ENCODE data around the gene HPN. TPM values are rescaled to one million over a fixed set of nuclear protein-coding genes. Genes with fewer than 3 reads are reported as not detected.
"Not testable (repeated sequence)": the region's sequence is repeated elsewhere in the genome, so short reads cannot be mapped to it uniquely, and the experiment has no call there.

The HPN gene
- total RNA-seq, 1 donor from 2014 or later: 0.07 TPM

DNA sequence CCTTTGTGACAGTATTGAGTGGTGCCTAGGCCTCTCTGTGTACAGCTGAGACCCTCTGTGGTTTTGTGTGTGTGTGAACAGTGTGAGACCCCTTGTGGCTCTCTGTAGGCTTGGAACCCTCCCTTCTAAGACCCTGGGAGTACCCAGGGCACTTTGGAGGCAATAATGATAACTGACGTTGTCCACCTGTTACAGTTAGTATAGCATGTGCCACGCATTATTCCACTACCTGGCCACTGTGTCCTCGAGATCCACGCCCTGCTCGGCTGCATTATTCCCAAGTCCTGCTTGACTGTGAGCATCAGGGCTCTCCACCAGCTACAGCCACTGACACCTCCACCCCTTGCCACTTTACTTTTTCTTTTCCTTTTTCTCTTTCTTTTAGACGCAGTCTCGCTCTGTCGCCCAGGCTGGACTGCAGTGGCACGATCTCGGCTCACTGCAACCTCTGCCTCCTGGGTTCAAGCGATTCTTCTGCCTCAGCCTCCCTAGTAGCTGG is 39.4 kb upstream of the HPN start:
- intact Hi-C loops (cut with micrococcal nuclease): loop anchor here (5.0 kb wide), 2 partner anchors 40 to 325 kb away; partner anchors contain the start of genes SCGB2B2, ZNF302 and ZNF792
- peaks cover 50% of the 10 kb centered on the region for H3K4me1 Mint-ChIP-seq (ENCODE audit: low read depth)
- H3K27me3 Mint-ChIP-seq (ENCODE audit: low read depth): no peaks in the 10 kb centered on the region
- H3K9me3 Mint-ChIP-seq: no peaks in the 10 kb centered on the region
- H3K36me3 Mint-ChIP-seq (ENCODE audit: low read depth): peaks cover 64% of the 10 kb centered on the region
- H3K4me3 Mint-ChIP-seq (ENCODE audit: low read depth): peak overlapping the region; percentile 99
- no peak for DNase-seq (ENCODE audit: low spot score)
- H3K27ac Mint-ChIP-seq: peak overlapping the region; percentile 85

DNA sequence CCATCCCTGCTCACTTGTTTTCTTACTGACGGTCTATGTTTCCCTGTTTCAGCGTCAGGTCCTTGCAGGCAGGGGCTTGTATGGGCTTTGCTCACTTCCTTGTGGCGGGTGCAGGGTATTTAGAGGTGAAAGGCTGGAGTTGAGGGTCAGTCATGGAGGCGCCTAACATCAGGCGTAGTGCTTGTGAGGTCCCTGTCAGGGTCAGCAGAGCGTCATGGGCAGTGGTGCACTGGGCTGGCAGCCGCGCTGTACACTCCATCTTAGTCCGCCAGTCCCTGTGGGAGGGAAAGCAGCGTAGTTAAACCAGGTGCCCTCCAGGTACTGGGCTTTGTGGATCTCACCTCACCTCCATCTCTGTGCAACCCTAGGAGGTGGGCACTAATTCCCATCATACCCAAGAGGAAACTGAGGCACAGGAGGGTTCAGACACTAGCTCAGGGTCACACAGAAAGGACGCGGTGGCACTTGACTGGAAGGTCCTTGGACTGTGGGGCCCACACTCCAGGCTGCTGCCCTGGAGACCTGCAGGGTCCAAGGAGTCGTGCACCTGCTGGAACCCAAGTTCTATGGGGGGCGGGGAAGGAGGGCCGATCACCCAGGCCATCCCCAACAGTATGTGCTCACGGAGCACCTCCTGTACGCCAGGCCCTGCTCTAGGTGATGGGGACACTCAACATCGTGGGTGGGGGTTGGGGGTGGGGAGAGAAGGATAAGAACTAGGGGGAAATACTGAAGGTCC is 36.8 kb upstream of the HPN start:
- H3K4me1 Mint-ChIP-seq (ENCODE audit: low read depth): peaks cover 35% of the 10 kb centered on the region
- no peak for DNase-seq (ENCODE audit: low spot score)
- no peak overlapping the region for H3K27ac Mint-ChIP-seq
- no peaks in the 10 kb centered on the region for H3K9me3 Mint-ChIP-seq
- no peaks in the 10 kb centered on the region for H3K27me3 Mint-ChIP-seq (ENCODE audit: low read depth)
- peaks cover 69% of the 10 kb centered on the region for H3K36me3 Mint-ChIP-seq (ENCODE audit: low read depth)
- H3K4me3 Mint-ChIP-seq (ENCODE audit: low read depth): peak overlapping the region; percentile 39
- intact Hi-C loops (cut with micrococcal nuclease): loop anchor here (5.0 kb wide), 2 partner anchors 42 to 327 kb away; partner anchors contain the start of genes SCGB2B2, ZNF302 and ZNF792

DNA sequence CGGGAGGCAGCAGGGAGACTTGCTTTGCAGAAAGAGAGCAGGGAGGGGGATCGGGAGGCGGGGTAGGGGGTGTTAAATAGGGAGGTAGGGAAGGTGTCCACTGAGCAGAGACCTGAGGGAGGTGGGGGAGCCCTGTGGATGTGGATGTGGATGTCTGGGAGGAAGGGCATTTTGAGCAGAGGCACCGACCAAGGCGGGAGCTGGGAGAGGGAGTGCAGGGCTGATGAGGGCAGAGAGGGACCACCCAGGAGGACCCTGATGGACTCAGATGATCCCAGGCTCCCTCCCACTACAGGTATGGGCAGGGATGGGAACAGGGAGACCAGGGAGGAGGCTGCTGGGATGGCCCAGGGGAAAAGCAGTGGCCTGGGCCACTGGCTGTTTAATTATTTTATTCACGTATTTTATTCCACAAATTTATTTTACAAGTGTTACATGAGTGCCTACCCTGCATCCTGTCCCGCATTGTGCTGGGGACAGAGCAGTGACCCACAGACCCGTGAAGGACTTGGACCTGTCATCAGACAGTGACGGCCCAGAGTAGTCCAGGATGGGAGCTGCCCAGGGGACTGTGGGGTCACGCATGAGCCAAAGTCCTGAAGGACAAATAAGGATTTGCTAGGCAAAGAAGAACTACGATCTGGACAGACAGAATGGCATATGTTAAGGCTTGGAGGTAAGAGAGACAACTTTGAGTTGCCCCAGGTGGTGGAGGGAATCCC is 36.1 kb upstream of the HPN start:
- Mint-ChIP-seq H3K27me3 (ENCODE audit: low read depth) (no peaks in the 10 kb centered on the region), H3K27ac (no peak overlapping the region), H3K36me3 (ENCODE audit: low read depth) (peaks cover 74% of the 10 kb centered on the region), H3K9me3 (no peaks in the 10 kb centered on the region), H3K4me3 (ENCODE audit: low read depth) (no peak overlapping the region), H3K4me1 (ENCODE audit: low read depth) (peaks cover 35% of the 10 kb centered on the region)
- DNase-seq (ENCODE audit: low spot score): no peak
- intact Hi-C loops (cut with micrococcal nuclease): no loop called here

DNA sequence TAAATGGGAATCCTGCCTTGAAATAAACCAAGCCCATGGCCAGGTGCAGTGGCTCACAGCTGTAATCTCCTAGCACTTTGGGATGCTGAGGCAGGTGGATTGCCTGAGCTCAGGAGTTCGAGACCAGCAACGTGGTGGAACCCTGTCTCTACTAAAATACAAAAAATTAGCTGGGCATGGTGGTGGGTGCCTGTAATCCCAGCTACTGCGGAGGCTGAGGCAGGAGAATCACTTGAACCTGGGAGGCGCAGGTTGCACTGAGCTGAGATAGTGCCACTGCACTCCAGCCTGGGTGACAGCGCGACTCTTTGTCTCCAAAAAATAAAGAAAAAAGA is 35.5 kb upstream of the HPN start:
- peaks cover 76% of the 10 kb centered on the region for H3K36me3 Mint-ChIP-seq (ENCODE audit: low read depth)
- H3K27me3 Mint-ChIP-seq (ENCODE audit: low read depth); H3K9me3 Mint-ChIP-seq; DNase-seq (ENCODE audit: low spot score); H3K27ac Mint-ChIP-seq; H3K4me3 Mint-ChIP-seq (ENCODE audit: low read depth); intact Hi-C loops (cut with micrococcal nuclease): not testable (repeated sequence)
- H3K4me1 Mint-ChIP-seq (ENCODE audit: low read depth): peaks cover 35% of the 10 kb centered on the region

DNA sequence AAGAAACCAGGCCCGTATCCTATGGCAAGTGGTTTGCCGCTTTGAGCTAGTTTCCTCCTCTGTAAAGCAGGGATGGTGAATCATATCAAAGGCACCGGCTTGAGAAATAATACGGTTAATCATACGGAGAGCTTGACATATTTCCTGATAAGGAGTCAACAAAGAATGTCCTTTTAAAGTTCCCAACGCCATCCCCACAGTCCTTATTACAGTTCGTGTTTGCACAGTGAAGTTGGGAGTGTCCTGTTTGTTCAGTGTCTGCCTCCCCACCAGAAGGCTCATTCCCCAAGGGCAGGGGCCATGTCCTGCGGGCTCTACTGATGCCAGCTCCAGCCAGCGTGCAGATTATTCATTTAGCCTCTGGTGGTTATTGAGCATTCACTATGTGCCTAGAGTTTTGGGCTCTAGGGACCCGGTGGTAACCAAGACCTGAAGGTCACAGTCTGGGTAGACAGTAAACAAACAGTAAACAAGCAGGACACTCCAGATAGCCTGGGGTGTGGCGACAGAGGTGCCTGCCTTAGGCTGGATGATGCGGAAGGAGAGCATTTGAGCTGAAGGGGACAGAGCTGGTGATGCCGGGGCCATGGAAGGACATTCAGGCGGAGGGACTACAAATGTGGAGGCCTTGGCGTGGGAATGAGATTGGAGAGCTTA is 35.1 kb upstream of the HPN start:
- Mint-ChIP-seq H3K36me3 (ENCODE audit: low read depth) (peaks cover 76% of the 10 kb centered on the region), H3K4me3 (ENCODE audit: low read depth) (no peak overlapping the region), H3K4me1 (ENCODE audit: low read depth) (peaks cover 33% of the 10 kb centered on the region), H3K27ac (no peak overlapping the region), H3K9me3 (no peaks in the 10 kb centered on the region), H3K27me3 (ENCODE audit: low read depth) (no peaks in the 10 kb centered on the region)
- no peak for DNase-seq (ENCODE audit: low spot score)
- intact Hi-C loops (cut with micrococcal nuclease): no loop called here

DNA sequence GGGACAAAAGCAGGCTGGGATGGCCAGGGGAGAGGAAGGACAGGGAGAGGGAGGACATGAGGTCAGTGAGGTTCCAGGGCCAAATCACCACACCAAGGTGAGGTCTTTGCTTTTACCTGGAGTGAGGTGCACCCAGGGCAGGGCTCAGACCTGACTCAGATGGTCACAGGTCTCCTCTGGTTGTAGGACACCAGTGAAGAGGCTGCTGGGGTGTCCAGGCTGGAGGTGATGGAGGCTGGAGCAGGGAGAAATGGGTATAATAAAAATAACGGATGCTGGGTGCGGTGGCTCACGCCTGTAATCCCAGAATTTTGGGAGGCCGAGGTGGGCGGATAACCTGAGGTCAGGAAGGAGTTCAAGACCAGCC is 34.5 kb upstream of the HPN start:
- no peaks in the 10 kb centered on the region for H3K27me3 Mint-ChIP-seq (ENCODE audit: low read depth)
- no peaks in the 10 kb centered on the region for H3K9me3 Mint-ChIP-seq
- no peak for DNase-seq (ENCODE audit: low spot score)
- intact Hi-C loops (cut with micrococcal nuclease): no loop called here
- peaks cover 72% of the 10 kb centered on the region for H3K36me3 Mint-ChIP-seq (ENCODE audit: low read depth)
- H3K4me3 Mint-ChIP-seq (ENCODE audit: low read depth): no peak overlapping the region
- peaks cover 30% of the 10 kb centered on the region for H3K4me1 Mint-ChIP-seq (ENCODE audit: low read depth)
- no peak overlapping the region for H3K27ac Mint-ChIP-seq

DNA sequence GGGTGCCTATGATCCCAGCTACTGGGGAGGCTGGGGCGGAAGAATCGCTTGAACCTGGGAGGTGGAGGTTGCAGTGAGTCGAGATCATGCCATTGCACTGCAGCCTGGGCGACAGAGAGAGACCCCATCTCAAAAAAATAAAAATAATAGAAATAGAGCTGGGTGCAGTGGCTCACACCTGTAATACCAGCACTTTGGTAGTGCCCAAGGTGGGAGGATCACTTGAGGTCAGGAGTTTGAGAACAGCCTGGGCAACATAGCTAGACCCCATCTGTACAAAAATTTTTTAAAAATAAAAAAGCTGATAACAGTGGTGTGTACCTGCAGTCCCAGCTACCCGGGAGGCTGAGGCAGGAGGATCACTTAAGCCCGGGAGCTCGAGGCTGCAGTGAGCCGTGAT is 34.1 kb upstream of the HPN start:
- DNase-seq (ENCODE audit: low spot score); H3K27me3 Mint-ChIP-seq (ENCODE audit: low read depth); H3K27ac Mint-ChIP-seq; intact Hi-C loops (cut with micrococcal nuclease); H3K9me3 Mint-ChIP-seq; H3K4me3 Mint-ChIP-seq (ENCODE audit: low read depth): not testable (repeated sequence)
- Mint-ChIP-seq H3K36me3 (ENCODE audit: low read depth) (peaks cover 72% of the 10 kb centered on the region), H3K4me1 (ENCODE audit: low read depth) (peaks cover 31% of the 10 kb centered on the region)

DNA sequence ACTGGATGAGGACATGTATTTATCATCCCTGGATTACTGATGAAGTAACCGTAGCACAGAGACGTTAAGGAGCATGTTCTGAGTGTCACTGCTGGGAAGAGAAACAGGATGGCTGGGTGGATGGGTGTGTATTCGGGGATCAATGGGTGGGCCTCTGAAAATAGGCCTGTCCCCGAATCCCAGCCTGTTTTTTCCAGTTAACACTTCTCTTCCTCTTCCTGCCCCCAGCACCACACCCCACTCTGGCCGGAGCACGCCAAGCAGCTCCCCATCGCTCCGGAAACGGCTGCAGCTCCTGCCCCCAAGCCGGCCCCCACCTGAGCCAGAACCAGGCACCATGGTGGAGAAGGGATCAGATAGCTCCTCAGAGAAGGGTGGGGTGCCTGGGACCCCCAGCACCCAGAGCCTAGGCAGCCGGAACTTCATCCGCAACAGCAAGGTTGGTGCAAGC is 32.6 kb upstream of the HPN start:
- no peak overlapping the region for H3K27ac Mint-ChIP-seq
- H3K4me3 Mint-ChIP-seq (ENCODE audit: low read depth): no peak overlapping the region
- peaks cover 32% of the 10 kb centered on the region for H3K4me1 Mint-ChIP-seq (ENCODE audit: low read depth)
- DNase-seq (ENCODE audit: low spot score): no peak
- H3K27me3 Mint-ChIP-seq (ENCODE audit: low read depth): no peaks in the 10 kb centered on the region
- intact Hi-C loops (cut with micrococcal nuclease): no loop called here
- H3K36me3 Mint-ChIP-seq (ENCODE audit: low read depth): peaks cover 73% of the 10 kb centered on the region
- H3K9me3 Mint-ChIP-seq: no peaks in the 10 kb centered on the region

DNA sequence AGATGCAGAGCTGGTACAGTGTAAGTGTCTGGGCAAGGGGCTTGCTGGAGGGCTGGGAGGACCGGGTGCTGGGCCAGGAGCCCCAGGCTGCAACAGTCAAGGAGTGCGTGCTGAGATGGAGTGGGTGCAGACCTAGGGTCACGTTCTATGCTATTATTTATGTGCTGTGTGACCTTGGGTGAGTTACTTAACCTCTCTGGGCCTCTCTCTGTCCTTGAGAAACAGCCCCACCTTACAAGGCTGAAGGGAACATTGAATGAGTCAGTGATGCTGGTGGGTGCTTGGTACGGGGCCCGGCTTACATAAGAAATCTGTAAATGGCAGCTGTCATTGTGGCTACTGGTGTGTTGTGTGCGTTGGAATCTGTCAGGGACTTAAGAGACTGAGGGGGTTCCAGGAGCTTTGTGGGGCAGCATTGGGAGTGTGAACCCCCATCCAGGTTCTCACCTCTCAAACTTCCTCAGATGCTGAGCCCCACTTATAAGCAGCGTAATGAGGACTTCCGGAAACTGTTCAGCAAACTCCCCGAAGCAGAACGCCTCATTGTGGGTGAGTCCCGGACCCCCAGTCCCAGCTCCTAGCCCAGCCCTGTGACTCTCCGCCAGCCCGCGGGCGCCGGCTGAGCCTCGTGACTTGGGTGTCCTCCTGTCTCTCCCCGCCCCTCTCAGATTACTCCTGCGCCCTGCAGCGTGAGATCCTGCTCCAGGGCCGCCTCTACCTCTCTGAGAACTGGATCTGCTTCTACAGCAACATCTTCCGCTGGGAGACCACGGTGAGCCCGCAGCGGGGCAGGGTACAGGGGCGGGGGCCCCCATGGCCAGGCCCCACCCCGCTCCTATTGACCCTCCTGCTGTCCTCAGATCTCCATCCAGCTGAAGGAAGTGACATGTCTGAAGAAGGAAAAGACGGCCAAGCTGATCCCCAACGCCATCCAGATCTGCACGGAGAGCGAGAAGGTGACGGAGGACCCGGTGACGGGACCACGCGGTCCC is 31.8 kb upstream of the HPN start:
- DNase-seq (ENCODE audit: low spot score): no peak
- Mint-ChIP-seq H3K9me3 (no peaks in the 10 kb centered on the region), H3K36me3 (ENCODE audit: low read depth) (peaks cover 74% of the 10 kb centered on the region), H3K27me3 (ENCODE audit: low read depth) (no peaks in the 10 kb centered on the region), H3K27ac (no peak overlapping the region), H3K4me3 (ENCODE audit: low read depth) (no peak overlapping the region), H3K4me1 (ENCODE audit: low read depth) (peaks cover 31% of the 10 kb centered on the region)
- intact Hi-C loops (cut with micrococcal nuclease): no loop called here

DNA sequence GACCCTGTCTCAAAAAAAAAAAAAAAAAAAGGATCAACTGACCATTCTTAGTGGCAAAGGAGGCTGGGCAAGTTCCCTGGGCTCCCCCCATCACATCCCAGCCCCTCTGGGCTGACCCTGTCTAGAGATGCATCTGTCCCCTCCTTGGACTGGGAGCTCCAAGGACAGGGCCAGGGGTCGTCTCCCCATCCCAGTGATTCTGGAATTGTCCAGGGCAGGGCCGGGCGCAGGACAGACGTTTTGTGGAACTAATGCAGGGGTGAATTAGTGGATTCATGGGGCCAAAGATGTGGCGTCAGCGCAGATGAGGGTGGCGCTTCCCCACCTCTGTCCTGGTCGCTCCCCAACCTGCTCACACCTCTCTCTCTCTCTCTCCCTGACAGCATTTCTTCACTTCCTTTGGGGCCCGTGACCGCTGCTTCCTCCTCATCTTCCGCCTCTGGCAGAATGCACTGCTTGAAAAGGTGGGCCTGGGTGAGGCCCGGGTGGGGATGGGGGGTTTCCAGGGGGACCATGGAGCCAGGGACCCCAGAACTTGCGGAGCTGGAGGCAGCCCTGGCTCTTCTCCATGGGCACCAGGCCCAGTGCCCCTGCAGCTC is 30.3 kb upstream of the HPN start:
- no peak for DNase-seq (ENCODE audit: low spot score)
- no peak overlapping the region for H3K4me3 Mint-ChIP-seq (ENCODE audit: low read depth)

DNA sequence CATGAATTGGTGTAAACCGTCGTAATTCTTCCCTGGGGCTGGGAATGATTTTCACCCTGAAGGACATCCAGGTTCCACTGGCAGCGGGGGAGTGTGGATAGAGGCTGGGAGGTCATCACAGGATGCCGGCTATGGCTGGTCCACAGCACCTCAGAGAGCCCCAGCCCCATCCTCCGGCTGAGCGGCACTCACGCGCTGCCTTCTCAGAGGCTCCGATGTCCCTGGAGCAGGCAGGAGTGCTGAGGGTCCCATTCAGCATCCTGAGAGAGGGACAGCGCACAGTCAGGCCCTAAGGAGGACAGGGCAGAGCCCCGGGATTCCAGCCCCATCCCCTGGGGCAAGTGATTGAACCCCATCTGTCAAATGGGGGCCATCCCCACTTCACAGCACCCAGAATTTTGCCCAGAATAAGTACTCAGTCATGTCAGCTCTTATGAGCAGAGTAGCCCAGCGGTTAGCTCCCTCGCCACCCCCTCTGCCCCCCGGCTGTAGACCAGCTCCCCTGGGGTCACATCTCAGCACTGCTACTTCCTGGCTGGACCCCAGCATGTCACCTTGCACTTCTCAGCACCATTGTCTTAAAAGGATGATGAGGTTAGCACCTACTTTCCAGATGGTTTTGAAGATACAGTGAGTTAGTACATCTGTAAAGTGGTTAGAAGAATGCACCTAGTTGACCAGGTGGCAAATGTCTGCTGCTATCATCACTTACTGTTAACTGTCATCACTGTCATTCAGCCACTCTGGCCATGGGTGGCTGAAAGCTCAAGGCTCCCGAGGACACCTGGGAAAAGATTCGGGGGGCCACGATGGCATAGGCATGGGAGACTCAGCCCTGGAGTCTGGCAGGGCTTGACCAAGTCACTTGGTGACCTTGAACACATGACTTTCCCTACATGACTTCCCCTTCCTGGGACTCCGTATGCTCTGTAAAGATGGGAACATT is 29.5 kb upstream of the HPN start:
- Mint-ChIP-seq H3K27me3 (ENCODE audit: low read depth) (no peaks in the 10 kb centered on the region), H3K9me3 (no peaks in the 10 kb centered on the region), H3K4me1 (ENCODE audit: low read depth) (peaks cover 24% of the 10 kb centered on the region), H3K4me3 (ENCODE audit: low read depth) (no peak overlapping the region), H3K27ac (peak overlapping the region; percentile 55), H3K36me3 (ENCODE audit: low read depth) (peaks cover 67% of the 10 kb centered on the region)
- no peak for DNase-seq (ENCODE audit: low spot score)
- intact Hi-C loops (cut with micrococcal nuclease): no loop called here

More for the DNA sequence above, 30.3 kb upstream of the HPN start:
- Mint-ChIP-seq H3K9me3 (no peaks in the 10 kb centered on the region), H3K4me1 (ENCODE audit: low read depth) (peaks cover 31% of the 10 kb centered on the region), H3K36me3 (ENCODE audit: low read depth) (peaks cover 75% of the 10 kb centered on the region), H3K27ac (no peak overlapping the region), H3K27me3 (ENCODE audit: low read depth) (no peaks in the 10 kb centered on the region)
- intact Hi-C loops (cut with micrococcal nuclease): no loop called here
